GM21423 (cell line): Measurements from ENCODE around the gene TNFRSF1A.

Experiments used
- ATAC-seq: cut with Tn5 transposase; IDR thresholded peaks from one replicate; pipeline ENCODE4 v1.9.1; 2021; ENCODE audit warnings: mild to moderate bottlenecking, moderate library complexity; ENCODE audit not compliant: unreplicated experiment

The TNFRSF1A gene

GRCh38 chr12:6279631-6280030 is 62.2 kb downstream of the TNFRSF1A start:
- ATAC-seq = no peak

- no peak for ATAC-seq
These were observed 62.6 kb downstream of the TNFRSF1A start for GRCh38 chr12:6279256-6279628.
